Measurements from ENCODE around the gene DMXL1.

The DMXL1 gene

GRCh38 chr5:119070828-119071560, at the start of gene DMXL1:
TSS of gene DMXL1 (plus strand) at chr5:119071087. CDS start at chr5:119071570, 483 bp downstream.
- peak; percentile 99 for DNase-seq
- in situ Hi-C loops (cut with HindIII; ENCODE audit: low pct_ligation_motif_present, low pct_unique_long_range_greater_than_20kb, low sequenced_read_pairs), result no loop called here

- no peak for DNase-seq
- in situ Hi-C loops (cut with HindIII; ENCODE audit: low pct_ligation_motif_present, low pct_unique_long_range_greater_than_20kb, low sequenced_read_pairs), result no loop called here
These were observed 49.6 kb upstream of the DMXL1 start for GRCh38 chr5:119021149-119021732.

- peak; percentile 49 for DNase-seq
- in situ Hi-C loops (cut with HindIII; ENCODE audit: low pct_ligation_motif_present, low pct_unique_long_range_greater_than_20kb, low sequenced_read_pairs), result no loop called here
These were observed 48.7 kb upstream of the DMXL1 start for GRCh38 chr5:119022017-119022745.

GRCh38 chr5:119022773-119023172, 48.1 kb upstream of the DMXL1 start:
- in situ Hi-C loops (cut with HindIII; ENCODE audit: low pct_ligation_motif_present, low pct_unique_long_range_greater_than_20kb, low sequenced_read_pairs), result no loop called here
- no peak for DNase-seq

GRCh38 chr5:119028575-119028974, 42.3 kb upstream of the DMXL1 start:
- no peak for DNase-seq
- in situ Hi-C loops (cut with HindIII; ENCODE audit: low pct_ligation_motif_present, low pct_unique_long_range_greater_than_20kb, low sequenced_read_pairs), result no loop called here

- DNase-seq, result no peak
- in situ Hi-C loops (cut with HindIII; ENCODE audit: low pct_ligation_motif_present, low pct_unique_long_range_greater_than_20kb, low sequenced_read_pairs), result no loop called here
These were observed 39.6 kb upstream of the DMXL1 start for GRCh38 chr5:119031011-119031886.

GRCh38 chr5:119031905-119032304, 39.0 kb upstream of the DMXL1 start:
- peak; percentile 22 for DNase-seq
- in situ Hi-C loops (cut with HindIII; ENCODE audit: low pct_ligation_motif_present, low pct_unique_long_range_greater_than_20kb, low sequenced_read_pairs), result no loop called here

GRCh38 chr5:119032656-119033055, 38.2 kb upstream of the DMXL1 start:
- DNase-seq, result no peak
- in situ Hi-C loops (cut with HindIII; ENCODE audit: low pct_ligation_motif_present, low pct_unique_long_range_greater_than_20kb, low sequenced_read_pairs), result no loop called here

GRCh38 chr5:119033135-119033534, 37.8 kb upstream of the DMXL1 start:
- no peak for DNase-seq
- in situ Hi-C loops (cut with HindIII; ENCODE audit: low pct_ligation_motif_present, low pct_unique_long_range_greater_than_20kb, low sequenced_read_pairs), result no loop called here

GRCh38 chr5:119036101-119036762, 34.7 kb upstream of the DMXL1 start:
- peak; percentile 60 for DNase-seq
- in situ Hi-C loops (cut with HindIII; ENCODE audit: low pct_ligation_motif_present, low pct_unique_long_range_greater_than_20kb, low sequenced_read_pairs), result no loop called here

- in situ Hi-C loops (cut with HindIII; ENCODE audit: low pct_ligation_motif_present, low pct_unique_long_range_greater_than_20kb, low sequenced_read_pairs), result no loop called here
- DNase-seq, result no peak
These were observed 33.2 kb upstream of the DMXL1 start for GRCh38 chr5:119037496-119038215.

- no peak for DNase-seq
- in situ Hi-C loops (cut with HindIII; ENCODE audit: low pct_ligation_motif_present, low pct_unique_long_range_greater_than_20kb, low sequenced_read_pairs), result no loop called here
These were observed 22.6 kb upstream of the DMXL1 start for GRCh38 chr5:119048246-119048645.

- DNase-seq, result peak; percentile 33
- in situ Hi-C loops (cut with HindIII; ENCODE audit: low pct_ligation_motif_present, low pct_unique_long_range_greater_than_20kb, low sequenced_read_pairs), result no loop called here
These were observed 20.9 kb upstream of the DMXL1 start for GRCh38 chr5:119049824-119050449.

GRCh38 chr5:119054101-119054500, 16.8 kb upstream of the DMXL1 start:
- in situ Hi-C loops (cut with HindIII; ENCODE audit: low pct_ligation_motif_present, low pct_unique_long_range_greater_than_20kb, low sequenced_read_pairs), result no loop called here
- DNase-seq, result no peak

GRCh38 chr5:119055294-119055693, 15.6 kb upstream of the DMXL1 start:
- DNase-seq, result no peak
- in situ Hi-C loops (cut with HindIII; ENCODE audit: low pct_ligation_motif_present, low pct_unique_long_range_greater_than_20kb, low sequenced_read_pairs), result no loop called here

- in situ Hi-C loops (cut with HindIII; ENCODE audit: low pct_ligation_motif_present, low pct_unique_long_range_greater_than_20kb, low sequenced_read_pairs), result no loop called here
- no peak for DNase-seq
These were observed 11.8 kb upstream of the DMXL1 start for GRCh38 chr5:119058979-119059529.

- no peak for DNase-seq
- in situ Hi-C loops (cut with HindIII; ENCODE audit: low pct_ligation_motif_present, low pct_unique_long_range_greater_than_20kb, low sequenced_read_pairs), result no loop called here
These were observed 11.1 kb upstream of the DMXL1 start for GRCh38 chr5:119059740-119060255.
